Measurements from ENCODE around the gene COX7A2. TPM values are rescaled to one million over a fixed set of nuclear protein-coding genes. Genes with fewer than 3 reads are reported as not detected.

Gene COX7A2
- total RNA-seq, 1 experiment from 2014 or later: 451 TPM

GRCh38 chr6:75211920-75212590 lies 31.5 kb downstream of the COX7A2 start:
- Histone ChIP-seq H3K36me3 (ENCODE audit: insufficient read depth, low read length, poor library complexity, severe bottlenecking) (no peaks in the 10 kb centered on the region), H3K4me1 (ENCODE audit: insufficient read depth, low read length, poor library complexity, severe bottlenecking) (peaks cover 32% of the 10 kb centered on the region), H3K27ac (ENCODE audit: low read depth, low read length, poor library complexity, severe bottlenecking) (no peak overlapping the region), H3K27me3 (replicated peaks; ENCODE audit: insufficient read depth, low read depth, low read length, poor library complexity) (peaks cover 3% of the 10 kb centered on the region), H3K4me3 (ENCODE audit: low read depth, low read length, poor library complexity, severe bottlenecking) (no peak overlapping the region), H3K9me3 (ENCODE audit: low read depth, low read length, poor library complexity, severe bottlenecking) (no peaks in the 10 kb centered on the region)
- no TSS peak for BruUV-seq (replicated peaks)
- peak; percentile 57 for DNase-seq (ENCODE audit: low spot score)
- CTCF ChIA-PET: interaction anchor here (0.9 to 1.1 kb wide), 3 partner anchors 324 to 1473 kb away, joined by 3 to 4 read pairs (median 3); no protein-coding TSS in a partner anchor
- intact Hi-C loops (cut with micrococcal nuclease; ENCODE audit: unreplicated experiment): loop anchor here (10.0 kb wide), 1 partner anchor 1537 kb away; no protein-coding TSS in a partner anchor
- POLR2A ChIA-PET (ENCODE audit: low non-redundant PET): no interaction called here
- TF ChIP-seq, protein P1, sequence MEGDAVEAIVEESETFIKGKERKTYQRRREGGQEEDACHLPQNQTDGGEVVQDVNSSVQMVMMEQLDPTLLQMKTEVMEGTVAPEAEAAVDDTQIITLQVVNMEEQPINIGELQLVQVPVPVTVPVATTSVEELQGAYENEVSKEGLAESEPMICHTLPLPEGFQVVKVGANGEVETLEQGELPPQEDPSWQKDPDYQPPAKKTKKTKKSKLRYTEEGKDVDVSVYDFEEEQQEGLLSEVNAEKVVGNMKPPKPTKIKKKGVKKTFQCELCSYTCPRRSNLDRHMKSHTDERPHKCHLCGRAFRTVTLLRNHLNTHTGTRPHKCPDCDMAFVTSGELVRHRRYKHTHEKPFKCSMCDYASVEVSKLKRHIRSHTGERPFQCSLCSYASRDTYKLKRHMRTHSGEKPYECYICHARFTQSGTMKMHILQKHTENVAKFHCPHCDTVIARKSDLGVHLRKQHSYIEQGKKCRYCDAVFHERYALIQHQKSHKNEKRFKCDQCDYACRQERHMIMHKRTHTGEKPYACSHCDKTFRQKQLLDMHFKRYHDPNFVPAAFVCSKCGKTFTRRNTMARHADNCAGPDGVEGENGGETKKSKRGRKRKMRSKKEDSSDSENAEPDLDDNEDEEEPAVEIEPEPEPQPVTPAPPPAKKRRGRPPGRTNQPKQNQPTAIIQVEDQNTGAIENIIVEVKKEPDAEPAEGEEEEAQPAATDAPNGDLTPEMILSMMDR (conservative IDR thresholded peaks at IDR 0.05; ENCODE audit: low read depth, low read length): no peak
- TF ChIP-seq EZH2 (IDR thresholded peaks at IDR 0.05; ENCODE audit: borderline replicate concordance, low read depth, low read length, poor library complexity, severe bottlenecking): no peak

DNA sequence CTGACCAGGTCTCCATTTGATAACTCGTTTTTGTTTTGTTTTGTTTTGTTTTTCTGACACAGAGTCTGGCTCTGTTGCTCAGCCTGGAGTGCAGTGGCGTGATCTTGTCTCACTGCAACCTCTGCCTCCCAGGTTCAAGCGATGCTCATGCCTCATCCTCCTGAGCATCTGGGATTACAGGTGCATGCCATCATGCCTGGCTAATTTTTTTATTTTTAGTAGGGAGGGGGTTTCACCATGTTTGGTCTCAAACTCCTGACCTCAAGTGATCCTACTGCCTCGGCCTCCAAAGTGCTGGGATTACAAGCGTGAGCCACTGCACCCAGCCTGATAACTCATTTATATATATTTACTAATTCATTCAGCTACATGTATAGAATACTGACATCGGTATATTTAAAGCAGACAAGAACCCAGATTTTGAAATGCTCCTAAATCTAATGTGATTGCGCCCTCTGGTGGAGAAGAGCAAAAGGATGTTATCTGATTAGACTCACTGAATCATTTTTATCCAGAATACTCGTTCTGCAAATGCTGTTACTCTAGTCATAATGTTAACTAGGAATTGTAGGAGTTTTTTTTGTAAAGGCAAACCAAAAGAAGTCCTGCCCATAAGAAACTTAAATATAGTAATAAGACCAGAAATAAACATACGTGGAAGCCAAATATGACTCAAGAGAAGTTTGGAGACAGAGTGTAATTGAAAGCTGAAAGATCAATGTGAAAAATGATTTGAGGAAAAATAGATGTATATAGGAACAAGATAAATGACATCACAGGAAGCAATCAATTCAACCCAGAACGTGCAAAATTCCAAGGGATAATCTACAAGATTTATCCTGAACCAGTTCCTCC lies 32.5 kb downstream of the COX7A2 start:
- POLR2A ChIA-PET (ENCODE audit: low non-redundant PET): no interaction called here
- Histone ChIP-seq H3K27me3 (replicated peaks; ENCODE audit: insufficient read depth, low read depth, low read length, poor library complexity) (peaks cover 13% of the 10 kb centered on the region), H3K9me3 (ENCODE audit: low read depth, low read length, poor library complexity, severe bottlenecking) (no peaks in the 10 kb centered on the region), H3K4me3 (ENCODE audit: low read depth, low read length, poor library complexity, severe bottlenecking) (no peak overlapping the region), H3K27ac (ENCODE audit: low read depth, low read length, poor library complexity, severe bottlenecking) (no peak overlapping the region), H3K36me3 (ENCODE audit: insufficient read depth, low read length, poor library complexity, severe bottlenecking) (no peaks in the 10 kb centered on the region), H3K4me1 (ENCODE audit: insufficient read depth, low read length, poor library complexity, severe bottlenecking) (peaks cover 25% of the 10 kb centered on the region)
- CTCF ChIA-PET: interaction anchor here (0.5 to 1.1 kb wide), 4 partner anchors 323 to 1485 kb away, joined by 3 to 7 read pairs (median 4); no protein-coding TSS in a partner anchor
- DNase-seq (ENCODE audit: low spot score): peak; percentile 80
- intact Hi-C loops (cut with micrococcal nuclease; ENCODE audit: unreplicated experiment): loop anchor here (10.0 kb wide), 1 partner anchor 1536 kb away; no protein-coding TSS in a partner anchor
- BruUV-seq (replicated peaks): no TSS peak
- TF ChIP-seq, protein P1 (conservative IDR thresholded peaks at IDR 0.05; ENCODE audit: low read depth, low read length): peak; percentile 85
- TF ChIP-seq EZH2 (IDR thresholded peaks at IDR 0.05; ENCODE audit: borderline replicate concordance, low read depth, low read length, poor library complexity, severe bottlenecking): no peak

DNA sequence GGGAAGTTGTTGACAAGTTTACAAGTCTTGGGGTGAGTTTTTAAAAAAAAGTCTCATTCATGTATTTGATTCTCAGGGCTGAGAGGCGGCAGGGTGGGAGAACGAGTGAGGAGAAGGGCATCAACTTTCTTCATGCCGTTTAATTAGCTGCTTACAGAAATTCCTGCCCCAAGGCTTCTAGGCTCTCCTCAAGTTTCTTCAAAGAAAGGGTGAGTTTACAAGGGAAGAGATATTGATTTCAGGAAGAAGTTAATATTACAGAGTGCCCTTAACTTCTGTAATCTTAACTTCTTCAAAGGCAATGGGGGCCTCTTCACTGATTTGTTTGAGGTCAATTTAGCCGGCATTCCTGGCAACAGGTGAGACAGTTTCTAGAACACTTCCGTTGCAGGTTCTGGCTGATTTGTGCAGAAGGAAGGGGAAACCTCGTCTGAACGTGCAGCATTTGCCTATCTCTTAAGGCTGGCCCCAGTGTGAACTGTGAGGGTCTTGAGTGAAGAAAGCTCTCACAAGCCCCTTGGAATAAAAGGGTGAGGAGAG lies 34.3 kb downstream of the COX7A2 start:
- BruUV-seq (replicated peaks): no TSS peak
- peaks cover 22% of the 10 kb centered on the region for H3K27me3 ChIP-seq (replicated peaks; ENCODE audit: insufficient read depth, low read depth, low read length, poor library complexity)
- H3K36me3 ChIP-seq (ENCODE audit: insufficient read depth, low read length, poor library complexity, severe bottlenecking): no peaks in the 10 kb centered on the region
- POLR2A ChIA-PET (ENCODE audit: low non-redundant PET): no interaction called here
- no peak overlapping the region for H3K27ac ChIP-seq (ENCODE audit: low read depth, low read length, poor library complexity, severe bottlenecking)
- peaks cover 34% of the 10 kb centered on the region for H3K4me1 ChIP-seq (ENCODE audit: insufficient read depth, low read length, poor library complexity, severe bottlenecking)
- TF ChIP-seq, protein P1 (conservative IDR thresholded peaks at IDR 0.05; ENCODE audit: low read depth, low read length): no peak
- no peak for TF ChIP-seq EZH2 (IDR thresholded peaks at IDR 0.05; ENCODE audit: borderline replicate concordance, low read depth, low read length, poor library complexity, severe bottlenecking)
- no peak overlapping the region for H3K4me3 ChIP-seq (ENCODE audit: low read depth, low read length, poor library complexity, severe bottlenecking)
- H3K9me3 ChIP-seq (ENCODE audit: low read depth, low read length, poor library complexity, severe bottlenecking): no peaks in the 10 kb centered on the region
- CTCF ChIA-PET: interaction anchor here (0.6 to 1.9 kb wide), 18 partner anchors 8 to 1556 kb away, joined by 3 to 14 read pairs (median 4); no protein-coding TSS in a partner anchor
- intact Hi-C loops (cut with micrococcal nuclease; ENCODE audit: unreplicated experiment): loop anchor here (1.0 to 10.0 kb wide), 6 partner anchors 464 to 1470 kb away; no protein-coding TSS in a partner anchor
- DNase-seq (ENCODE audit: low spot score): no peak

Data from A673 (cell line).